ENCODE results near the gene SRP14. TPM values are rescaled to one million over a fixed set of nuclear protein-coding genes. Genes with fewer than 3 reads are reported as not detected.

SRP14 gene
- total RNA-seq, 1 donor from 2014 or later = 196 TPM

DNA sequence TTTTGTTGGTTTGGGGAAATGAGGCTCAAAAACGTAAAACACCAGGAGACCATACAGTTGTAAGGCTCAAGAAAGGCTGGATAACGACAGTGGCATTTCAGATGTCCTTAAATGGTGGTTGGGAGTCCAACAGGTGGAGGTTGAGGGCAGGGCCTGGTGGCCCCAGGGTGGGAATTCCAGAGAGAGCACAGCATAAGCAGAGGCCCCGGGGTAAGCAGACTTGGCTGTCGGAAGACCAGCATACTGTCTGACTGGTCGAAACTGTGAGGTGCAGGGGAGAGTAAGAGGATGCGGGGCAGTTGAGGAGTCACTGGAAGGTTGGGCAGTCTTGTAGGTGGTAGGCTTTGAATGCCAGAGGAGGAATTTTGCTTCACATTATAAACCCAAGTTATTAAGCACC is 48.3 kb downstream of the SRP14 start:
- Mint-ChIP-seq H3K36me3 (ENCODE audit: unreplicated experiment) (peaks cover 52% of the 10 kb centered on the region), H3K9me3 (ENCODE audit: unreplicated experiment) (no peaks in the 10 kb centered on the region), H3K27me3 (ENCODE audit: unreplicated experiment) (no peaks in the 10 kb centered on the region), H3K4me1 (ENCODE audit: unreplicated experiment) (no peaks in the 10 kb centered on the region), H3K4me3 (ENCODE audit: unreplicated experiment) (no peak overlapping the region), H3K27ac (ENCODE audit: unreplicated experiment) (no peak overlapping the region)
- DNase-seq (ENCODE audit: extremely low spot score, unreplicated experiment) = no peak
- TF ChIP-seq, protein P1, sequence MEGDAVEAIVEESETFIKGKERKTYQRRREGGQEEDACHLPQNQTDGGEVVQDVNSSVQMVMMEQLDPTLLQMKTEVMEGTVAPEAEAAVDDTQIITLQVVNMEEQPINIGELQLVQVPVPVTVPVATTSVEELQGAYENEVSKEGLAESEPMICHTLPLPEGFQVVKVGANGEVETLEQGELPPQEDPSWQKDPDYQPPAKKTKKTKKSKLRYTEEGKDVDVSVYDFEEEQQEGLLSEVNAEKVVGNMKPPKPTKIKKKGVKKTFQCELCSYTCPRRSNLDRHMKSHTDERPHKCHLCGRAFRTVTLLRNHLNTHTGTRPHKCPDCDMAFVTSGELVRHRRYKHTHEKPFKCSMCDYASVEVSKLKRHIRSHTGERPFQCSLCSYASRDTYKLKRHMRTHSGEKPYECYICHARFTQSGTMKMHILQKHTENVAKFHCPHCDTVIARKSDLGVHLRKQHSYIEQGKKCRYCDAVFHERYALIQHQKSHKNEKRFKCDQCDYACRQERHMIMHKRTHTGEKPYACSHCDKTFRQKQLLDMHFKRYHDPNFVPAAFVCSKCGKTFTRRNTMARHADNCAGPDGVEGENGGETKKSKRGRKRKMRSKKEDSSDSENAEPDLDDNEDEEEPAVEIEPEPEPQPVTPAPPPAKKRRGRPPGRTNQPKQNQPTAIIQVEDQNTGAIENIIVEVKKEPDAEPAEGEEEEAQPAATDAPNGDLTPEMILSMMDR (IDR thresholded peaks at IDR 0.05) = no peak

DNA sequence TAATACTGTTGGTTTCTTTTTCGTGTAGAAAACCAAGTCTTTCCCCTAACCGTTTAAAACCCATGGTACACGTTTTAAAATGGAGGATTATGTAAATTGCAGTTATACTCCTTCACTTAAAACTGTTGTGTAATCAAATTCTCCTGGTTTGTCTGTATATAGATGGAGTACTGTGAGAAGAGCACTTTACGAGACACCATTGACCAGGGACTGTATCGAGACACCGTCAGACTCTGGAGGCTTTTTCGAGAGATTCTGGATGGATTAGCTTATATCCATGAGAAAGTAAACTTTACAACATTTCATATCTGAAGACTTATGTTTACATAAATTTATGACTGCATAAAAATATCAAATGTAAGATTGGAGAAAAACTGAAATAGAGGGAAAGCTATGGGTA is 51.2 kb downstream of the SRP14 start:
- Mint-ChIP-seq H3K4me3 (ENCODE audit: unreplicated experiment) (no peak overlapping the region), H3K4me1 (ENCODE audit: unreplicated experiment) (no peaks in the 10 kb centered on the region), H3K36me3 (ENCODE audit: unreplicated experiment) (peaks cover 58% of the 10 kb centered on the region)

More for the DNA sequence above, 51.2 kb downstream of the SRP14 start:
- TF ChIP-seq, protein P1 (IDR thresholded peaks at IDR 0.05) = no peak
- Mint-ChIP-seq H3K27ac (ENCODE audit: unreplicated experiment) (no peak overlapping the region), H3K27me3 (ENCODE audit: unreplicated experiment) (no peaks in the 10 kb centered on the region), H3K9me3 (ENCODE audit: unreplicated experiment) (peaks cover 6% of the 10 kb centered on the region)
- DNase-seq (ENCODE audit: extremely low spot score, unreplicated experiment) = no peak

Other genes with a start within 250 kb of the SRP14 start
- 21.1 and 22.0 TPM in 2 replicates for gene GPR176, start 118.9 kb downstream of the SRP14 start, total RNA-seq
- gene EIF2AK4, start 105.1 kb downstream of the SRP14 start, total RNA-seq = 37.8 and 42.2 TPM in 2 replicates
- gene BMF, start 69.7 kb upstream of the SRP14 start, total RNA-seq = 39.3 and 46.6 TPM in 2 replicates
- 8.0 and 8.5 TPM in 2 replicates for gene BUB1B, start 121.9 kb upstream of the SRP14 start, total RNA-seq
- gene PAK6, start 199.9 kb upstream of the SRP14 start, total RNA-seq = not detected in 2 replicates
- gene ANKRD63, start 243.9 kb upstream of the SRP14 start, total RNA-seq = 0.30 and 0.42 TPM in 2 replicates